Measurements from ENCODE around the gene SURF1.

DNA sequence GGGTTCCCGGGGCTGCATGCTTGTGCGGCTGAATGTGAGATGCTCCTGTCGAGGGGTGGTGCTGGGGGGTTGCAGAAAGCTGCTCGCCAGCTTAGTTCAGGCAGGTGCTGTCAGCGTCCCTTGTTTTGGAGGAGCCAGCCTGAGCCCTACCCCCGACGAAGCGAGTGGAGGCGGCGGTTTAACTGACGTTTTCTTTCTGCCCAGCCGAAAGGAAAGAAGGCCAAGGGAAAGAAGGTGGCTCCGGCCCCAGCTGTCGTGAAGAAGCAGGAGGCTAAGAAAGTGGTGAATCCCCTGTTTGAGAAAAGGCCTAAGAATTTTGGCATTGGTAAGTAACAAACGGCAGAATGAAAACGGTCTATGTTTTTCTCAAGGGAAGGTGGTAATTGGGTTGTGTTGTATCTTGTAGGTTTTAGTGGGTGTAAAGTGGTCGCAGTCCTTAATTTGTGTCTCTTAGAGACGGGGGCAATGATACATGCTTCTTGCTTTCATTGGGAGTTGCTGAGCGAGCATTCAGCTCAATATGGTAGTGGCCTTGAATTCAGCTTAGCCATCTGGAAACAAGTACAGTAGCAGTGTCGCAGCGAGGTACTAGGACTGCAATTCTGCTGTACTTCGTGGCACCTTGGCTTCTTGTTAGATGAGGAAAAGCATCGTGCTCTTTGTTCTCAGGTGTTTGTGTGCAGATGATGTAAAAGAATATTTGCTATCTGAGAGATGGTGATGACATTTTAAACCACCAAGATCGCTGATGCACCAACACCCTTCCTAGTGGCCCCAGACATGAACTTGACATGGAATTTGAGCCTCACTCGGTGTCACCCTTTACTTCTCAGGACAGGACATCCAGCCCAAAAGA is 7.3 kb downstream of the SURF1 start:
- TF ChIP-seq POLR2A (IDR thresholded peaks at IDR 0.05; ENCODE audit: extremely low read depth, insufficient read length) (no peak), MYC (IDR thresholded peaks at IDR 0.05; ENCODE audit: low read depth, low read length) (no peak)
- TF ChIP-seq, protein P1, sequence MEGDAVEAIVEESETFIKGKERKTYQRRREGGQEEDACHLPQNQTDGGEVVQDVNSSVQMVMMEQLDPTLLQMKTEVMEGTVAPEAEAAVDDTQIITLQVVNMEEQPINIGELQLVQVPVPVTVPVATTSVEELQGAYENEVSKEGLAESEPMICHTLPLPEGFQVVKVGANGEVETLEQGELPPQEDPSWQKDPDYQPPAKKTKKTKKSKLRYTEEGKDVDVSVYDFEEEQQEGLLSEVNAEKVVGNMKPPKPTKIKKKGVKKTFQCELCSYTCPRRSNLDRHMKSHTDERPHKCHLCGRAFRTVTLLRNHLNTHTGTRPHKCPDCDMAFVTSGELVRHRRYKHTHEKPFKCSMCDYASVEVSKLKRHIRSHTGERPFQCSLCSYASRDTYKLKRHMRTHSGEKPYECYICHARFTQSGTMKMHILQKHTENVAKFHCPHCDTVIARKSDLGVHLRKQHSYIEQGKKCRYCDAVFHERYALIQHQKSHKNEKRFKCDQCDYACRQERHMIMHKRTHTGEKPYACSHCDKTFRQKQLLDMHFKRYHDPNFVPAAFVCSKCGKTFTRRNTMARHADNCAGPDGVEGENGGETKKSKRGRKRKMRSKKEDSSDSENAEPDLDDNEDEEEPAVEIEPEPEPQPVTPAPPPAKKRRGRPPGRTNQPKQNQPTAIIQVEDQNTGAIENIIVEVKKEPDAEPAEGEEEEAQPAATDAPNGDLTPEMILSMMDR (IDR thresholded peaks at IDR 0.05; ENCODE audit: low read depth, low read length) = no peak
- TF ChIP-seq, protein P2, sequence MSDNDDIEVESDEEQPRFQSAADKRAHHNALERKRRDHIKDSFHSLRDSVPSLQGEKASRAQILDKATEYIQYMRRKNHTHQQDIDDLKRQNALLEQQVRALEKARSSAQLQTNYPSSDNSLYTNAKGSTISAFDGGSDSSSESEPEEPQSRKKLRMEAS (IDR thresholded peaks at IDR 0.05; ENCODE audit: low read depth, low read length) = no peak

All from NB4 (cell line).